WERI-Rb-1 (cell line): Measurements from ENCODE around the gene LRRC38.
A peak's percentile ranks its signal among the peaks of the same experiment; 100 is the strongest.

Source experiments
- DNase-seq: peaks from one replicate; pipeline ENCODE4 v3.0.0-alpha.2; 2020
- H3K27ac ChIP-seq: fragments of 250-450 bp; sonication (Bioruptor Pico); 2 replicates; pipeline ENCODE4 v1.5.1; 2020; ENCODE audit warnings: mild to moderate bottlenecking, moderate library complexity
- H3K27me3 ChIP-seq: fragments of 250-450 bp; sonication (Bioruptor Pico); 2 replicates; pipeline ENCODE4 v1.5.1; 2021; ENCODE audit warnings: mild to moderate bottlenecking, low read depth, moderate library complexity; ENCODE audit not compliant: insufficient read depth, severe bottlenecking
- H3K36me3 ChIP-seq: fragments of 250-450 bp; sonication (Bioruptor Pico); 2 replicates; pipeline ENCODE4 v1.5.1; 2020; ENCODE audit warnings: mild to moderate bottlenecking, moderate library complexity
- H3K4me3 ChIP-seq: 2 replicates; pipeline ENCODE4 v1.5.1; 2011; ENCODE audit warnings: low read depth, mild to moderate bottlenecking, control low read depth, low read length
- H3K9me3 ChIP-seq: fragments of 250-450 bp; sonication (Bioruptor Pico); 2 replicates; pipeline ENCODE4 v1.5.1; 2021; ENCODE audit warnings: mild to moderate bottlenecking, moderate library complexity; ENCODE audit not compliant: severe bottlenecking
- TF ChIP-seq, protein P1 (sequence below): IDR thresholded peaks from 2 replicates; pipeline ENCODE4 v1.5.1; 2011; ENCODE audit warnings: low read depth, mild to moderate bottlenecking, control low read depth, inconsistent platforms, low read length

LRRC38 gene

GRCh38 chr1:13541435-13542215 lies 27.8 kb upstream of the LRRC38 start:
- H3K9me3 ChIP-seq, result no peaks in the 10 kb centered on the region
- no peaks in the 10 kb centered on the region for H3K27me3 ChIP-seq
- peak overlapping the region; percentile 63 for H3K27ac ChIP-seq
- TF ChIP-seq, protein P1, sequence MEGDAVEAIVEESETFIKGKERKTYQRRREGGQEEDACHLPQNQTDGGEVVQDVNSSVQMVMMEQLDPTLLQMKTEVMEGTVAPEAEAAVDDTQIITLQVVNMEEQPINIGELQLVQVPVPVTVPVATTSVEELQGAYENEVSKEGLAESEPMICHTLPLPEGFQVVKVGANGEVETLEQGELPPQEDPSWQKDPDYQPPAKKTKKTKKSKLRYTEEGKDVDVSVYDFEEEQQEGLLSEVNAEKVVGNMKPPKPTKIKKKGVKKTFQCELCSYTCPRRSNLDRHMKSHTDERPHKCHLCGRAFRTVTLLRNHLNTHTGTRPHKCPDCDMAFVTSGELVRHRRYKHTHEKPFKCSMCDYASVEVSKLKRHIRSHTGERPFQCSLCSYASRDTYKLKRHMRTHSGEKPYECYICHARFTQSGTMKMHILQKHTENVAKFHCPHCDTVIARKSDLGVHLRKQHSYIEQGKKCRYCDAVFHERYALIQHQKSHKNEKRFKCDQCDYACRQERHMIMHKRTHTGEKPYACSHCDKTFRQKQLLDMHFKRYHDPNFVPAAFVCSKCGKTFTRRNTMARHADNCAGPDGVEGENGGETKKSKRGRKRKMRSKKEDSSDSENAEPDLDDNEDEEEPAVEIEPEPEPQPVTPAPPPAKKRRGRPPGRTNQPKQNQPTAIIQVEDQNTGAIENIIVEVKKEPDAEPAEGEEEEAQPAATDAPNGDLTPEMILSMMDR, result no peak
- peak; percentile 30 for DNase-seq
- H3K36me3 ChIP-seq, result no peaks in the 10 kb centered on the region
- H3K4me3 ChIP-seq, result no peak overlapping the region

- Histone ChIP-seq H3K27ac (peak overlapping the region; percentile 63), H3K36me3 (no peaks in the 10 kb centered on the region), H3K4me3 (peak overlapping the region; percentile 34), H3K9me3 (no peaks in the 10 kb centered on the region), H3K27me3 (no peaks in the 10 kb centered on the region)
- TF ChIP-seq, protein P1, result no peak
- DNase-seq, result peak; percentile 83
Observed at GRCh38 chr1:13540866-13541265, 27.1 kb upstream of the LRRC38 start.

- Histone ChIP-seq H3K4me3 (no peak overlapping the region), H3K27me3 (no peaks in the 10 kb centered on the region), H3K27ac (no peak overlapping the region; the same call in 1 of the 2 replicates), H3K36me3 (no peaks in the 10 kb centered on the region), H3K9me3 (no peaks in the 10 kb centered on the region)
- DNase-seq, result no peak
- TF ChIP-seq, protein P1, result peak; percentile 35; the same call in 1 of the 2 replicates
Observed at GRCh38 chr1:13539683-13540082, 25.9 kb upstream of the LRRC38 start.

DNA sequence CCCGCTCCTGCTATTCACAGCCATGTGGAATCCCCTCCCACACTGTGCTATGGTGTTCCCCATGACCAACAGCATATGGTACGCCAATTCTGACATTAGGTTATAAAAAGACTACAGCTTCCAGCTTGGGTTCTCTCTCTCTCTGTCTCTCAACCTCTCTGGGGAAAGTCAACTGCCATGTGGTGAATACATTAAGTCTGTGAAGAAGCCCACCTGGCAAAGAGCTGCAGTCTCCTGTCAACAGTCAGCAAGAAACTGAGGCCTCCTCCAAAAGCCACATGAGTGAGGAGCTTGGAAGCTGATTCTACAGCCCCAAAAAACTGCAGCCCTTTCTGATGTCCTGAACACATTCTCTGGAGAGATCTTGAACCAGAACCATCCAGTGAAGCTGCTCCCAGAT lies 25.0 kb upstream of the LRRC38 start:
- Histone ChIP-seq H3K36me3 (no peaks in the 10 kb centered on the region), H3K27ac (no peak overlapping the region), H3K9me3 (no peaks in the 10 kb centered on the region), H3K4me3 (no peak overlapping the region), H3K27me3 (no peaks in the 10 kb centered on the region)
- TF ChIP-seq, protein P1, result no peak
- no peak for DNase-seq

DNA sequence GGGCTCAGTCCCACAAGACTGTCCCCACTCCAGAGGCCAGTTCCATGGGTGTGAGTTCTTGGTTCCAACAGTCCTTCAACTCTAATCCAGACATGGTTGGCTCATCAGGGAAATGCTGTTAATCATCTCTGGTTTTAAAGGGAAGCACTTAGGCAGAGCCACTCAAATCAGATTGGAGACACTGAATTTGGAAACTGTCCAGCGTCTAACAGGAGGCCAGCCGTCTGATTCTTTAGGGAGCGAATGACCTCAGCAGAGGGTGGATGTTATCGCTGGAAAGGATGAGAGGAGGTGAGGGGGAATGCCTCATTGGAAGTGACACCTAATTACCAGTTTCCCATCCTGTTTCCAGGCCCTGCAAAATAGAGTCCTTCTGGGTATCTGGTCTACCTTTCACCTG lies 22.8 kb upstream of the LRRC38 start:
- no peaks in the 10 kb centered on the region for H3K36me3 ChIP-seq
- no peak overlapping the region for H3K27ac ChIP-seq
- TF ChIP-seq, protein P1, result no peak
- no peaks in the 10 kb centered on the region for H3K9me3 ChIP-seq
- H3K4me3 ChIP-seq, result no peak overlapping the region
- H3K27me3 ChIP-seq, result no peaks in the 10 kb centered on the region
- no peak for DNase-seq

GRCh38 chr1:13535227-13535626 lies 21.4 kb upstream of the LRRC38 start:
- H3K36me3 ChIP-seq, result no peaks in the 10 kb centered on the region
- H3K4me3 ChIP-seq, result no peak overlapping the region
- DNase-seq, result no peak
- no peak overlapping the region for H3K27ac ChIP-seq
- no peaks in the 10 kb centered on the region for H3K27me3 ChIP-seq
- TF ChIP-seq, protein P1, result no peak
- H3K9me3 ChIP-seq, result no peaks in the 10 kb centered on the region
